GM23338 (cell line): Measurements from ENCODE around the gene TRUB2. TPM values are rescaled to one million over a fixed set of nuclear protein-coding genes. Genes with fewer than 3 reads are reported as not detected.

Source experiments
- ETS1 ChIP-seq: IDR thresholded peaks from 2 replicates; pipeline ENCODE4 v1.6.1; 2016; ENCODE audit warnings: antibody characterized with exemption
- JUNB ChIP-seq: IDR thresholded peaks from one replicate; pipeline ENCODE4 v1.6.1; 2016; ENCODE audit warnings: antibody characterized with exemption; ENCODE audit not compliant: unreplicated experiment
- POLR2AphosphoS5 ChIP-seq: IDR thresholded peaks from 2 replicates; pipeline ENCODE4 v1.6.1; 2016; ENCODE audit warnings: antibody characterized with exemption, low read depth
- polyA plus RNA-seq: library from polyadenylated mRNA; unstranded; fragments of >200 nt; fragmentation: Nextera tagmentation; extraction: Ambion mirVana; gene quantifications from 2 replicates; pipeline ENCODE4 v1.2.1, GENCODE V29; 2016
- total RNA-seq: library from RNA; depleted of rRNA; stranded (reverse); fragments of >200 nt; shearing (Covaris generic); gene quantifications from 2 replicates; pipeline ENCODE4 v1.2.3, GENCODE V29; 2014
- TF ChIP-seq, protein P1 (sequence below): fragments of 250-450 bp; sonication (Bioruptor Pico); IDR thresholded peaks from 2 replicates; pipeline ENCODE4 v1.5.0; 2020; ENCODE audit warnings: mild to moderate bottlenecking, moderate library complexity
- TF ChIP-seq, protein P2 (sequence below), 2 experiments: fragments of 200-600 bp in 1 of 2; sonication (generic) in 1 of 2; conservative IDR thresholded peaks; 2 replicates each; pipeline versions ENCODE4 v1.5.1 to v1.6.1; 2016 to 2017; ENCODE audit warnings: antibody characterized with exemption in 2 of 2, low read depth in 2 of 2, mild to moderate bottlenecking in 2 of 2, moderate library complexity in 1 of 2

Gene TRUB2
- total and polyA plus RNA-seq, 2 experiments from 2014 or later = 15.4 to 31.4 TPM

- TF ChIP-seq, protein P1, sequence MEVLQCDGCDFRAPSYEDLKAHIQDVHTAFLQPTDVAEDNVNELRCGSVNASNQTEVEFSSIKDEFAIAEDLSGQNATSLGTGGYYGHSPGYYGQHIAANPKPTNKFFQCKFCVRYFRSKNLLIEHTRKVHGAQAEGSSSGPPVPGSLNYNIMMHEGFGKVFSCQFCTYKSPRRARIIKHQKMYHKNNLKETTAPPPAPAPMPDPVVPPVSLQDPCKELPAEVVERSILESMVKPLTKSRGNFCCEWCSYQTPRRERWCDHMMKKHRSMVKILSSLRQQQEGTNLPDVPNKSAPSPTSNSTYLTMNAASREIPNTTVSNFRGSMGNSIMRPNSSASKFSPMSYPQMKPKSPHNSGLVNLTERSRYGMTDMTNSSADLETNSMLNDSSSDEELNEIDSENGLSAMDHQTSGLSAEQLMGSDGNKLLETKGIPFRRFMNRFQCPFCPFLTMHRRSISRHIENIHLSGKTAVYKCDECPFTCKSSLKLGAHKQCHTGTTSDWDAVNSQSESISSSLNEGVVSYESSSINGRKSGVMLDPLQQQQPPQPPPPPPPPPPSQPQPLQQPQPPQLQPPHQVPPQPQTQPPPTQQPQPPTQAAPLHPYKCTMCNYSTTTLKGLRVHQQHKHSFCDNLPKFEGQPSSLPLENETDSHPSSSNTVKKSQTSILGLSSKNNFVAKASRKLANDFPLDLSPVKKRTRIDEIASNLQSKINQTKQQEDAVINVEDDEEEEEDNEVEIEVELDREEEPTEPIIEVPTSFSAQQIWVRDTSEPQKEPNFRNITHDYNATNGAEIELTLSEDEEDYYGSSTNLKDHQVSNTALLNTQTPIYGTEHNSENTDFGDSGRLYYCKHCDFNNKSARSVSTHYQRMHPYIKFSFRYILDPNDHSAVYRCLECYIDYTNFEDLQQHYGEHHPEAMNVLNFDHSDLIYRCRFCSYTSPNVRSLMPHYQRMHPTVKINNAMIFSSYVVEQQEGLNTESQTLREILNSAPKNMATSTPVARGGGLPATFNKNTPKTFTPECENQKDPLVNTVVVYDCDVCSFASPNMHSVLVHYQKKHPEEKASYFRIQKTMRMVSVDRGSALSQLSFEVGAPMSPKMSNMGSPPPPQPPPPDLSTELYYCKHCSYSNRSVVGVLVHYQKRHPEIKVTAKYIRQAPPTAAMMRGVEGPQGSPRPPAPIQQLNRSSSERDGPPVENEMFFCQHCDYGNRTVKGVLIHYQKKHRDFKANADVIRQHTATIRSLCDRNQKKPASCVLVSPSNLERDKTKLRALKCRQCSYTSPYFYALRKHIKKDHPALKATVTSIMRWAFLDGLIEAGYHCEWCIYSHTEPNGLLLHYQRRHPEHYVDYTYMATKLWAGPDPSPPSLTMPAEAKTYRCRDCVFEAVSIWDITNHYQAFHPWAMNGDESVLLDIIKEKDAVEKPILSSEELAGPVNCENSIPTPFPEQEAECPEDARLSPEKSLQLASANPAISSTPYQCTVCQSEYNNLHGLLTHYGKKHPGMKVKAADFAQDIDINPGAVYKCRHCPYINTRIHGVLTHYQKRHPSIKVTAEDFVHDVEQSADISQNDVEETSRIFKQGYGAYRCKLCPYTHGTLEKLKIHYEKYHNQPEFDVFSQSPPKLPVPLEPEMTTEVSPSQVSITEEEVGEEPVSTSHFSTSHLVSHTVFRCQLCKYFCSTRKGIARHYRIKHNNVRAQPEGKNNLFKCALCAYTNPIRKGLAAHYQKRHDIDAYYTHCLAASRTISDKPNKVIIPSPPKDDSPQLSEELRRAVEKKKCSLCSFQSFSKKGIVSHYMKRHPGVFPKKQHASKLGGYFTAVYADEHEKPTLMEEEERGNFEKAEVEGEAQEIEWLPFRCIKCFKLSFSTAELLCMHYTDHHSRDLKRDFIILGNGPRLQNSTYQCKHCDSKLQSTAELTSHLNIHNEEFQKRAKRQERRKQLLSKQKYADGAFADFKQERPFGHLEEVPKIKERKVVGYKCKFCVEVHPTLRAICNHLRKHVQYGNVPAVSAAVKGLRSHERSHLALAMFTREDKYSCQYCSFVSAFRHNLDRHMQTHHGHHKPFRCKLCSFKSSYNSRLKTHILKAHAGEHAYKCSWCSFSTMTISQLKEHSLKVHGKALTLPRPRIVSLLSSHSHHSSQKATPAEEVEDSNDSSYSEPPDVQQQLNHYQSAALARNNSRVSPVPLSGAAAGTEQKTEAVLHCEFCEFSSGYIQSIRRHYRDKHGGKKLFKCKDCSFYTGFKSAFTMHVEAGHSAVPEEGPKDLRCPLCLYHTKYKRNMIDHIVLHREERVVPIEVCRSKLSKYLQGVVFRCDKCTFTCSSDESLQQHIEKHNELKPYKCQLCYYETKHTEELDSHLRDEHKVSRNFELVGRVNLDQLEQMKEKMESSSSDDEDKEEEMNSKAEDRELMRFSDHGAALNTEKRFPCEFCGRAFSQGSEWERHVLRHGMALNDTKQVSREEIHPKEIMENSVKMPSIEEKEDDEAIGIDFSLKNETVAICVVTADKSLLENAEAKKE (CRISPR knock-in tag) = no peak
- TF ChIP-seq ETS1 (no peak), POLR2AphosphoS5 (no peak), JUNB (no peak)
- TF ChIP-seq, protein P2, sequence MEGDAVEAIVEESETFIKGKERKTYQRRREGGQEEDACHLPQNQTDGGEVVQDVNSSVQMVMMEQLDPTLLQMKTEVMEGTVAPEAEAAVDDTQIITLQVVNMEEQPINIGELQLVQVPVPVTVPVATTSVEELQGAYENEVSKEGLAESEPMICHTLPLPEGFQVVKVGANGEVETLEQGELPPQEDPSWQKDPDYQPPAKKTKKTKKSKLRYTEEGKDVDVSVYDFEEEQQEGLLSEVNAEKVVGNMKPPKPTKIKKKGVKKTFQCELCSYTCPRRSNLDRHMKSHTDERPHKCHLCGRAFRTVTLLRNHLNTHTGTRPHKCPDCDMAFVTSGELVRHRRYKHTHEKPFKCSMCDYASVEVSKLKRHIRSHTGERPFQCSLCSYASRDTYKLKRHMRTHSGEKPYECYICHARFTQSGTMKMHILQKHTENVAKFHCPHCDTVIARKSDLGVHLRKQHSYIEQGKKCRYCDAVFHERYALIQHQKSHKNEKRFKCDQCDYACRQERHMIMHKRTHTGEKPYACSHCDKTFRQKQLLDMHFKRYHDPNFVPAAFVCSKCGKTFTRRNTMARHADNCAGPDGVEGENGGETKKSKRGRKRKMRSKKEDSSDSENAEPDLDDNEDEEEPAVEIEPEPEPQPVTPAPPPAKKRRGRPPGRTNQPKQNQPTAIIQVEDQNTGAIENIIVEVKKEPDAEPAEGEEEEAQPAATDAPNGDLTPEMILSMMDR (conservative IDR thresholded peaks at IDR 0.05; ENCODE audit: low read depth in 2 of 2) = no peak
These were observed 24.9 kb downstream of the TRUB2 start (continued) for GRCh38 chr9:128297221-128297773.
